ENCODE measurements around the gene PRM2.

GRCh38 chr16:11283820-11284248 lies 7.6 kb upstream of the PRM2 start:
- TF ChIP-seq POLR2AphosphoS5 (IDR thresholded peaks at IDR 0.05; ENCODE audit: low read depth) (no peak), CTCF (IDR thresholded peaks at IDR 0.05; ENCODE audit: insufficient read depth, low read length) (no peak)

Measured in HL-60 (cell line).